ENCODE data around the gene FAM153A.
"Not testable (repeated sequence)": the region's sequence is repeated elsewhere in the genome, so short reads cannot be mapped to it uniquely, and the experiment has no call there.

Gene FAM153A

DNA sequence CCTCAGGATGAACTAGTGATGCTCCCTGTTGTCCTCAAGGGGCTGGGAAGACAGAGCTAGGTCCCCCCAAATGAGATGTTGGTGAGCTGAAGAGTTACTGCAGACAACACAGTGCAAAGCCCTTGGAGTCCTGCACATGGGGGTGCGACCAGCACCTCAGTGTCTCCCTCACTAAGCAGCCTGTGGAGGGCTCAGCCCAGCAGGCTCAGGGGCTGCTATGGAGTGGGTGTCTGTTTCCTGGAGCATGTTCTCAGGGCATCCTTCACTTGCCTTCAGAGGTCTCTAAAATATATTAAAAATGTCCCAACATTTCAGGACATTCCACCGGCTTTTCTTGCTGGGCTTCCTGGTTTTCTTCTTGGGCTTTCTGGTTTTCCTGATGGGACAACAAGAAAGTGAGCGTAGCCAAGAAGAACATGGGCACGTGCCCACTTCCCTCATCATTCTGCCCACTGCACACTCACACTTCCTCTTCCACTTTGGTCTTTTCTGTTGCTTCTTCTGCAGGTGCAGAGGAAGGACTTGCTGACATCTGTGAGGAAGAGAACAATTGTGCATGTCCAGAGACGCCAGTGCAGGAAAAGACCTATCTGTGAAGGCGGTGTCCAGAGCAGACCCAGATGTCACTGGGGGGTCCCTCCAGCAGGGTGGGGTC is 58.7 kb downstream of the FAM153A start:
- not testable (repeated sequence) for DNase-seq

DNA sequence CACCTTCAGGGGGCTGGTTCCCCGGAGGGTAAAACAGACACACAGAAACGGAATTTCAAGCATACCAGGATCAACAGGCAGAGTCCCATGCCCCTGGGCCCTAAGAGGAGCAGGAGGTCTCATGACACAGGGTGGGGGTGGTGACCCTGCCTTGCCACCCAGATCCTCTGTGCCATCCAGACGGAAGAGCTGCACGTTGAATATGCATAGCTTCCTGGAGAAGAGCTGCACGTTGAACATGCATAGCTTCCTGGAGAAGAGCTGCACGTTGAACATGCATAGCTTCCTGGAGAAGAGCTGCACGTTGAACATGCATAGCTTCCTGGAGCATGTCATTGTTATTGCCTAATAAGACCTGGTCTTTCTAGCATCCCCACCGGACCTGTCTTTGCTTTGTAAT is 59.9 kb downstream of the FAM153A start:
- not testable (repeated sequence) for DNase-seq

DNA sequence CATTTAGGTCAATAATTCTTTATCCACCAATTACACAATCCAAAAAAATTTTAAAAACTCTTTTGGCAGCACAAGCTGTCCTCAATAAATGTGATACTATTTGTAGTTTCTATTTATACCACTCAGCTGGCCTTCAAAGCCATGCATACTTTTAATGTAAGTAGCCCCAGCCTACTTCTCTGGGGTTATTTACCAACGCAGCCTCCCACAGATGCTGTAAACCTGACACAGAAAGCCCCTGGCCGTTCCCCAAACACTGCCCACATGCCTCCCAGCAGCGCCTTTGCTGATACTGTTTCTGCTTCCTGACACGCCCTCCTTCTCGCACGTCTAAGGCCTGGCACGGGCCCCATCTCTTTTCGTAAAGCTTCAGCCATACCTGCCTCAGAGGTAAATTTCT is 62.7 kb downstream of the FAM153A start:
- DNase-seq, result not testable (repeated sequence)

DNA sequence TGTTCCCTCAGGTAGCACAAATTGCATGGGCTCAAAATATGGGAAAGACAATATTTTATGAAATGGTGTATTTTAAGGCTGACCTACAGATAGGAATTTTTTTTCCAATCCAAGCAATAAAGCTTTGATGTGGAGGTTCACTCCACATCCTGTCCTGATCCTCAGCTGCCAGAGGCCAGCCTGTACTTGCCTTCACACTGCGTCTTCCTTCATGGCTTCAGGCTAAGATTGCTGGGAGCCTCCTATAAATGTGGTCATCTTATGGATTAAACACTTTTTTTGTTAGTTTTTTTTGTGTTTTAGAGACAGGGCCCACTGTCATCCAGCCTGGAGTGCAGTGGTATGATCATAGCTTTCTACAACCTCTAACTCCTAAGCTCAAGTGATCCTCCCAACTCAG is 67.3 kb downstream of the FAM153A start:
- not testable (repeated sequence) for DNase-seq

DNA sequence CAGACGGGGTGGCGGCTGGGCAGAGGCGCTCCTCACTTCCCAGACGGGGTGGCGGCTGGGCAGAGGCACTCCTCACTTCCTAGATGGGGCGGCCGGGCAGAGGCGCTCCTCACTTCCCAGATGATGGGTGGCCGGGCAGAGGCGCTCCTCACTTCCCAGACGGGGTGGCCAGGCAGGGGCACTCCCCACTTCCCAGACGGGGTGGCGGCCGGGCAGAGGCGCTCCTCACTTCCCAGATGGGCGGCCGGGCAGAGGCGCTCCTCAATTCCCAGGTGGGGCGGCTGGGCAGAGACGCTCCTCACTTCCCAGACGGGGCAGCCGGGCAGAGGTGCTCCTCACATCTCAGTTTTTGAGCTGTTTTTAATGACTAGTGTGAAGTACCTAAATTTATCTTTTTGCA is 86.6 kb downstream of the FAM153A start:
- DNase-seq, result not testable (repeated sequence)

DNA sequence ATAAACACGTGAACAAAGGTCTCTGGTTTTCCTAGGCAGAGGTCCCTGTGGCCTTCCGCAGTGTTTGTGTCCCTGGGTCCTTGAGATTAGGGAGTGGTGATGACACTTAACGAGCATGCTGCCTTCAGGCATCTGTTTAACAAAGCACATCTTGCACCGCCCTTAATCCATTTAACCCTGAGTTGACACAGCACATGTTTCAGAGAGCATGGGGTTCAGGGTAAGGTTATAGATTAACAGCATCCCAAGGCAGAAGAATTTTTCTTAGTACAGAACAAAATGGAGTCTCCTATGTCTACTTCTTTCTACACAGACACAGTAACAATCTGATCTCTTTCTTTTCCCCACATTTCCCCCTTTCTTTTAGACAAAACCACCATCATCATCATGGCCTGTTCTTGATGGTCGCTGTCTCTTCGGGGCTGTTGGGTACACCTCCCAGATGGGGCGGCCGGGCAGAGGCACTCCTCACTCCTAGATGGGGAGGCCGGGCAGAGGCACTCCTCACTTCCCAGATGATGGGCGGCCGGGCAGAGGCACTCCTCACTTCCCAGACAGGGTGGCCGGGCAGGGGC is 87.3 kb downstream of the FAM153A start:
- DNase-seq, result not testable (repeated sequence)

DNA sequence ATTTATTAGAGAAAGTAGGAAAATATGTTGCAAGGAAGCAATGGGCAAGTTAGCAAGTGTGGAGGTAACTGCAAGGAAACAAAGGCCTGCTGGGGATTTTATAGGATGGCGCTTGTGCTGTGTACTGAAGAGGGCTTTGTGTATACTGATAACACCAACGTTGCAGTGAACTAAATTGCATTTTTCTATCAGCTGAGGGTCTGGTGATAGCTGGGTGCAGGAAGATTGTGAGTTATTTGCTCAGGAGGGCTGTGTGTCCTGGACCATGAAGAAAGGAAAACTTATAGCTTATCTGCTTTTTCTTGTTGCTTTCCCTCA is 88.2 kb downstream of the FAM153A start:
- not testable (repeated sequence) for DNase-seq

DNA sequence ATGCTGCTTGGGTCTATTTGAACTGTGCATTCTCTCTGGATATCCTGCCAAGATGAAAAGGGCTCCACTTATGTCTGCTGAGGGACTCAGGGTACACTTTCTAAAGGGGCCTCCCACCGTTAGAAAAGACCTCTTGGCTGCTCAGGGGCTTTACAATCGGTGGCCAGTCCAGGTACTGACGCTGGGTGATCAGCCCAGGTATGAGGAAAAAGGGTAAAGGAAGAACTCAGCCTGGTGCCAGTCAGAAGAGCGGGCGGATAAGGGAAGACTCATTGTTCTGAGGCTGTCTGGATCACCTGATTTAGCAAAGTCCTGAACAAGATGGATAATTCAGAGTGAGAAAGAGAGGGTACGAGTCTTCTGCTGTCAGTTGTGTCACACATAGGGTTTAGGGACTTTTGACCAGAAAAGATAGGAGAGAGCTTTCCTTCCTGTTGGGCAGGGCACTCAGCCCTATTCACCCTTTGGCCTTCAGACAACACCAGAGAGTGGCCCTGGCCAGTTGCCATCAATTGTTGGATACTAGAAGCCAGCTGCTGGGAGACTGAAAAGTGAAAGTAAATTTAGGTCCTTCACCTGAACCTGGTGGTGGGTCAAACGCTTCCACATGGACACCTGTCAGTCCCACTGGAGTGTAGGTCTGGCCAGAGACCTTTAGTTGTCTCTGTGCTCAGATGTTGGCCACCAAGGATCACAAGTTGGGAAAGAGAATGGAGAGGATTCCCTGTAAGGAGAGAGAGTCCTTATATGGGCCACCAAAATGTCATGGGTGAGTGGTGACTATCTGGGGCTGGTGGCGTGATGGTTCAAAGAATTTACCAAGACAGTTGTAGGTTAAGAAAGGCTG is 88.8 kb downstream of the FAM153A start:
- DNase-seq, result not testable (repeated sequence)

DNA sequence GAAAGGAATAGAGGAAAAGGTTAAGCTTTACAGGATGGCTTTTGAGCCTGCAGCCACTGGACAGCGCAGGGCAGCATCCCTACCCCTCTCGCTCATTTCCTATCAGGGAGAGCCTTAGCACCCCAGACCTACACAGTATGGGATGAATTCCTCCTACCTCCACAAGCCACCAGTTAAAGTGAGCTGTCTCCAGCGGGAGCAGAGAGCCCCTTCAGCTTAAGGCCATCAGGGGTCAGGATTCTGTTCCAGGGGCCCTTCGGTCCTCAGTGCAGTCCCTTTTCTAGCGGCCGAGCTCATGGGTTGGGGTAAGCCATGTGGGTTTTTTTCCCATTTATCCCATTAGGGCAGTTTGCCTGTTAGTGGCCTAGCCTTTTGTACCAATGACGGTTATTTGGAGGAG is 89.7 kb downstream of the FAM153A start:
- not testable (repeated sequence) for DNase-seq

DNA sequence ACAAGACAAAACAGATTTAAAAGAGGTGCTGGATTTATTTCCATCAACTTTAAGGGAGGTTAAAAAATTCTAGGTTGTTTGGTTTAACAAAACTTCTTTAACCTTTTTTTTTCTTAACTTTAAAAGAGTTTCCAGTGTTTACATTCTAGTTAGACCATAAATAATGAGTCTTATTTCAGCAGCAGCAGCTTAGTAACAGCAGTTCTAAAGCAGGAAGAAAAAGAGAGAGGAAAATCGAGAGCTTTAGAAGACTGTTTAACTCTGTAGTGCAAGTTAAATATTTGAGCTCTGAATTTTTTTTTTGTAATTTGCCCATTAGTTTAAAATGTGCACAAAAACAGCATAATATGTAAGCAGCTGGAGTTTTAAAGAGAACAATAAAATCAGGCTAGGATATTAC is 90.2 kb downstream of the FAM153A start:
- DNase-seq, result not testable (repeated sequence)

DNA sequence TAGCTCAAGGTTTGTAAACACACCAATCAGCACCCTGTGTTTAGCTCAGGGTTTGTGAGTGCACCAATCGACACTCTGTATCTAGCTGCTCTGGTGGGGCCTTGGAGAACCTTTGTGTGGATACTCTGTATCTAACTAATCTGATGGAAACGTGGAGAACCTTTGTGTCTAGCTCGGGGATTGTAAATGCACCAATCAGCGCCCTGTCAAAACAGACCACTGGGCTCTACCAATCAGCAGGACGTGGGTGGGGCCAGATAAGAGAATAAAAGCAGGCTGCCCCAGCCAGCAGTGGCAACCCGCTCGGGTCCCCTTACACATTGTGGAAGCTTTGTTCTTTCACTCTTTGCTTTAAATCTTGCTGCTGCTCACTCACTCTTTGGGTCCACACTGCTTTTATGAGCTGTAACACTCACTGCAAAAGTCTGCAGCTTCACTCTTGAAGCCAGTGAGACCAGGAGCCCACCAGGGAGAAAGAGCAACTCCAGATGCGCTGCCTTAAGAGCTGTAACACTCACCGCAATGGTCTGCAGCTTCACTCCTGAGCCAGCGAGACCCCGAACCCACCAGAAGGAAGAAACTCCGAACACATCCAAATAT is 93.6 kb downstream of the FAM153A start:
- not testable (repeated sequence) for DNase-seq

DNA sequence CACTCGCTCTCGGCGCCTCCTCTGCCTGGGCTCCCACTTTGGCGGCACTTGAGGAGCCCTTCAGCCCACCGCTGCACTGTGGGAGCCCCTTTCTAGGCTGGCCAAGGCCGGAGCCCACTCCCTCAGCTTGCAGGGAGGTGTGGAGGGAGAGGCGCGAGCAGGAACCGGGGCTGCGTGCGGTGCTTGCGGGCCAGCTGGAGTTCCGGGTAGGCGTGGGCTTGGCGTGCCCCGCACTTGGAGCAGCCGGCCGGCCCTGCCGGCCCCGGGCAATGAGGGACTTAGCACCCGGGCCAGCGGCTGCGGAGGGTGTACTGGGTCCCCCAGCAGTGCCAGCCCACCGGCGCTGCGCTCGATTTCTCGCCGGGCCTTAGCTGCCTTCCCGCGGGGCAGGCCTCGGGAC is 94.6 kb downstream of the FAM153A start:
- DNase-seq, result not testable (repeated sequence)

DNA sequence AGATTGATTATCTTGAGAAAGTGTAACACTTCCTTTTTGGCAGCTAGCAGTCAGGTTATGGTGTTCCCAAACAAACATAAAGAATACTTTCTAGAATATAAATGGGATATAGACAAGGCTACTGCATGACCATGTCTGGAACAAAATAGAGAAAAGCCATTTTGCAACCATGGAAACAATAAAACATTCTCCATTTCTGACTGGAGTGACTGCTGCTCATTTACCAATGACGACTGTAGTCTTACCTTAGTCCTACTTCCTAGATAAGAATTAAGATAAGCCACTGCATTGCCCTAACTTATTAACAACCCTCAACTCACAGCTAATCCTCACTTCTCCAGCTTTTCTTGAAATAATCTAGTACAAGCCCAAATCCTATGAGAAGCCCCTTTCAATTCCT is 100.8 kb downstream of the FAM153A start:
- not testable (repeated sequence) for DNase-seq

All from hematopoietic multipotent progenitor cell treated with erythropoietin and hydrocortisone succinate and interleukin-3 and kit ligand, for 6 days (in vitro differentiated cells).